ENCODE results near the gene SFI1.

Gene SFI1

GRCh38 chr22:31530823-31531195 lies 34.5 kb downstream of the SFI1 start:
- no peaks in the 10 kb centered on the region for H3K27me3 ChIP-seq (ENCODE audit: insufficient read depth, low read length, poor library complexity, severe bottlenecking)
- no peak overlapping the region for H2AFZ ChIP-seq (ENCODE audit: low read length)
- no peaks in the 10 kb centered on the region for H3F3A ChIP-seq (ENCODE audit: low read depth)
- no peaks in the 10 kb centered on the region for H3K9me3 ChIP-seq (ENCODE audit: insufficient read depth, low read depth, low read length)
- H3K4me1 ChIP-seq (ENCODE audit: insufficient read depth, low read length, poor library complexity, severe bottlenecking) = no peaks in the 10 kb centered on the region
- peaks cover 14% of the 10 kb centered on the region; the same call in 1 of the 2 replicates for H3K36me3 ChIP-seq (ENCODE audit: insufficient read depth, low read length)
- H3K79me2 ChIP-seq (ENCODE audit: insufficient read depth, low read length) = 0 out of 2 replicates have a peak, but pooled peaks cover 3% of the 10 kb centered on the region
- no peak overlapping the region for H3K4me2 ChIP-seq (ENCODE audit: low read depth, low read length, poor library complexity, severe bottlenecking)
- H4K20me1 ChIP-seq (ENCODE audit: insufficient read depth, low read length, poor library complexity, severe bottlenecking) = no peaks in the 10 kb centered on the region
- TF ChIP-seq EZH2phosphoT487 (IDR thresholded peaks at IDR 0.05; ENCODE audit: borderline replicate concordance) = no peak
- TF ChIP-seq CTCF (conservative IDR thresholded peaks at IDR 0.05; ENCODE audit: low read length) = no peak
- H3K9me2 ChIP-seq (replicated peaks; ENCODE audit: low read depth, low read length) = no peaks in the 10 kb centered on the region
- no peak overlapping the region for H3K9ac ChIP-seq (ENCODE audit: low read depth, low read length, poor library complexity, severe bottlenecking)
- no peak overlapping the region for H3K4me3 ChIP-seq (ENCODE audit: low read length, poor library complexity, severe bottlenecking)

- no peaks in the 10 kb centered on the region for H4K20me1 ChIP-seq (ENCODE audit: insufficient read depth, low read length, poor library complexity, severe bottlenecking)
- H2AFZ ChIP-seq (ENCODE audit: low read length) = no peak overlapping the region
- no peak overlapping the region for H3K4me3 ChIP-seq (ENCODE audit: low read length, poor library complexity, severe bottlenecking)
- no peaks in the 10 kb centered on the region for H3K27me3 ChIP-seq (ENCODE audit: insufficient read depth, low read length, poor library complexity, severe bottlenecking)
- H3K36me3 ChIP-seq (ENCODE audit: insufficient read depth, low read length) = peaks cover 14% of the 10 kb centered on the region; the same call in 1 of the 2 replicates
- no peak overlapping the region for H3K9ac ChIP-seq (ENCODE audit: low read depth, low read length, poor library complexity, severe bottlenecking)
- no peaks in the 10 kb centered on the region for H3F3A ChIP-seq (ENCODE audit: low read depth)
- H3K4me2 ChIP-seq (ENCODE audit: low read depth, low read length, poor library complexity, severe bottlenecking) = no peak overlapping the region
- H3K79me2 ChIP-seq (ENCODE audit: insufficient read depth, low read length) = no peaks in the 10 kb centered on the region
- no peaks in the 10 kb centered on the region for H3K9me3 ChIP-seq (ENCODE audit: insufficient read depth, low read depth, low read length)
- no peak for TF ChIP-seq EZH2phosphoT487 (IDR thresholded peaks at IDR 0.05; ENCODE audit: borderline replicate concordance)
- no peak for TF ChIP-seq CTCF (conservative IDR thresholded peaks at IDR 0.05; ENCODE audit: low read length)
- no peaks in the 10 kb centered on the region for H3K4me1 ChIP-seq (ENCODE audit: insufficient read depth, low read length, poor library complexity, severe bottlenecking)
- no peaks in the 10 kb centered on the region for H3K9me2 ChIP-seq (replicated peaks; ENCODE audit: low read depth, low read length)
These were observed 35.7 kb downstream of the SFI1 start for GRCh38 chr22:31532060-31532459.

GRCh38 chr22:31533374-31533773 lies 37.0 kb downstream of the SFI1 start:
- Histone ChIP-seq H2AFZ (ENCODE audit: low read length) (no peak overlapping the region), H3K27me3 (ENCODE audit: insufficient read depth, low read length, poor library complexity, severe bottlenecking) (no peaks in the 10 kb centered on the region), H3K79me2 (ENCODE audit: insufficient read depth, low read length) (no peaks in the 10 kb centered on the region), H3K9ac (ENCODE audit: low read depth, low read length, poor library complexity, severe bottlenecking) (no peak overlapping the region), H4K20me1 (ENCODE audit: insufficient read depth, low read length, poor library complexity, severe bottlenecking) (no peaks in the 10 kb centered on the region), H3K9me3 (ENCODE audit: insufficient read depth, low read depth, low read length) (no peaks in the 10 kb centered on the region), H3F3A (ENCODE audit: low read depth) (no peaks in the 10 kb centered on the region), H3K4me1 (ENCODE audit: insufficient read depth, low read length, poor library complexity, severe bottlenecking) (no peaks in the 10 kb centered on the region), H3K9me2 (replicated peaks; ENCODE audit: low read depth, low read length) (no peaks in the 10 kb centered on the region), H3K4me3 (ENCODE audit: low read length, poor library complexity, severe bottlenecking) (no peak overlapping the region), H3K36me3 (ENCODE audit: insufficient read depth, low read length) (peaks cover 13% of the 10 kb centered on the region; the same call in 1 of the 2 replicates), H3K4me2 (ENCODE audit: low read depth, low read length, poor library complexity, severe bottlenecking) (no peak overlapping the region)
- no peak for TF ChIP-seq EZH2phosphoT487 (IDR thresholded peaks at IDR 0.05; ENCODE audit: borderline replicate concordance)
- TF ChIP-seq CTCF (conservative IDR thresholded peaks at IDR 0.05; ENCODE audit: low read length) = no peak

Data from Loucy (cell line).